ENCODE results near the gene CFAP251.

DNA sequence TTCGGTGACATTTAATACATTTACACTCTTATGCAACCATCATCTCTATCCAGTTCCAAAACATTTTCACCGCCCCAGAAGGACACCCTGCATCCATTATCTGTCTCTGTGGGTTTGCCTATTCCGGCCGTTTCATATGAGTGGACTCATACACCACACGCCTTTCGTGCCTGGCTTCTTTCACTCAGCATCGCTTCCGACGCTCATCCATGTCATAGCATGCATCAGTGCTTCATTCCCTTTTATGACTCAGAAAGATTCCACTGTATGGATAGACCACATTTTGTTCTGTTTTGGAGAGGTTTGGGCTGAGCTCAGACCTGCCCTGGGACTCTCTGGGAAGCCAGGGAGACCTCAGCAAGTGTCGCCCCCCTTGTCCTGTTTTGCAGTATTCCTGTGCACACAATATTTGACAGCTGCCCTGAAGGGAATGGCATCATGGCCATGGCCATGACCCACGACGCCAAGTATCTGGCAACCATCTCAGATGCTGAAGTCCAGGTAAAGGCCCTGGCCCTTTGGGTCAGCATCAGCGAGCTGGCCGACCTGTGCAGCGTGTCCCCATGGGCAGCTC is 23.8 kb downstream of the CFAP251 start:
- TF ChIP-seq, protein P1, sequence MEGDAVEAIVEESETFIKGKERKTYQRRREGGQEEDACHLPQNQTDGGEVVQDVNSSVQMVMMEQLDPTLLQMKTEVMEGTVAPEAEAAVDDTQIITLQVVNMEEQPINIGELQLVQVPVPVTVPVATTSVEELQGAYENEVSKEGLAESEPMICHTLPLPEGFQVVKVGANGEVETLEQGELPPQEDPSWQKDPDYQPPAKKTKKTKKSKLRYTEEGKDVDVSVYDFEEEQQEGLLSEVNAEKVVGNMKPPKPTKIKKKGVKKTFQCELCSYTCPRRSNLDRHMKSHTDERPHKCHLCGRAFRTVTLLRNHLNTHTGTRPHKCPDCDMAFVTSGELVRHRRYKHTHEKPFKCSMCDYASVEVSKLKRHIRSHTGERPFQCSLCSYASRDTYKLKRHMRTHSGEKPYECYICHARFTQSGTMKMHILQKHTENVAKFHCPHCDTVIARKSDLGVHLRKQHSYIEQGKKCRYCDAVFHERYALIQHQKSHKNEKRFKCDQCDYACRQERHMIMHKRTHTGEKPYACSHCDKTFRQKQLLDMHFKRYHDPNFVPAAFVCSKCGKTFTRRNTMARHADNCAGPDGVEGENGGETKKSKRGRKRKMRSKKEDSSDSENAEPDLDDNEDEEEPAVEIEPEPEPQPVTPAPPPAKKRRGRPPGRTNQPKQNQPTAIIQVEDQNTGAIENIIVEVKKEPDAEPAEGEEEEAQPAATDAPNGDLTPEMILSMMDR (IDR thresholded peaks at IDR 0.05 in 4 of 5, conservative IDR thresholded peaks at IDR 0.05 in 1 of 5) = no peak
- TF ChIP-seq POLR2A (IDR thresholded peaks at IDR 0.05) = no peak

All from gastrocnemius medialis (tissue), 4 donors.